Adrenal gland (tissue), 12 donors: ENCODE measurements around the gene EFS. TPM values are rescaled to one million over a fixed set of nuclear protein-coding genes. Genes with fewer than 3 reads are reported as not detected.

Experiments
- DNase-seq, 7 donors: peaks; one replicate each; pipeline ENCODE4 v3.0.0-alpha.2; 2019 to 2020
- H3K27ac ChIP-seq, 5 donors: fragments of 200-600 bp; sonication (generic) in 4 of 5; 1 replicate in 3 of 5; 2 replicates in 2 of 5; pipeline versions ENCODE4 v1.5.1 to v1.8.0; 2016 to 2020; ENCODE audit warnings: mild to moderate bottlenecking in 1 of 5
- H3K27me3 ChIP-seq: fragments of 200-600 bp; 2 replicates; pipeline ENCODE4 v1.8.0; 2021
- H3K36me3 ChIP-seq, 2 donors: fragments of 200-600 bp; replicated peaks in 1 of 2; 1 replicate in 1 of 2; 2 replicates in 1 of 2; pipeline versions ENCODE4 v1.5.1 to v1.8.0; 2018 to 2022
- H3K4me1 ChIP-seq, 2 donors: fragments of 200-600 bp; replicated peaks in 1 of 2; 1 replicate in 1 of 2; 2 replicates in 1 of 2; pipeline versions ENCODE4 v1.5.1 to v1.8.0; 2018 to 2021
- H3K4me3 ChIP-seq, 4 donors: fragments of 200-600 bp; sonication (generic) in 3 of 4; one replicate each; pipeline ENCODE4 v1.5.1; 2016 to 2018
- H3K9me3 ChIP-seq, 3 donors: fragments of 200-600 bp; sonication (generic) in 1 of 3; replicated peaks in 1 of 3; 1 replicate in 2 of 3; 2 replicates in 1 of 3; pipeline versions ENCODE4 v1.5.1 to v1.8.0; 2016 to 2021
- CTCF ChIP-seq, 6 experiments: fragments of 450-650 bp in 4 of 6; fragments of 200-600 bp in 2 of 6; sonication (generic) in 1 of 6; IDR thresholded peaks; 1 replicate in 5 of 6; 2 replicates in 1 of 6; pipeline versions ENCODE4 v1.5.1 to v1.8.0; 2016 to 2021; ENCODE audit warnings: antibody characterized with exemption in 6 of 6, mild to moderate bottlenecking in 2 of 6, moderate library complexity in 1 of 6
- POLR2A ChIP-seq, 2 donors: fragments of 450-650 bp; IDR thresholded peaks; one replicate each; pipeline ENCODE4 v1.6.1; 2017; ENCODE audit warnings: antibody characterized with exemption in 2 of 2, mild to moderate bottlenecking in 2 of 2, moderate library complexity in 1 of 2
- WGBS, 4 donors: extraction: QIAGEN DNeasy Blood & Tissue Kit in 2 of 4; methylation state at CpG; one replicate each; pipeline versions ENCODE4 v1.1.5 to v1.1.7; 2013 to 2017; 5-methylcytosine and 5-hydroxymethylcytosine counted together
- intact Hi-C, 2 donors: fragments of 100-400 bp; cut with DNase I; formaldehyde crosslinking; loops; one replicate each; pipeline versions ENCODE4 v1.14.1 to v1.15.0; 2022 to 2023
- polyA plus RNA-seq, 3 donors: library from polyadenylated mRNA; stranded (reverse); fragments of 200-250 nt in 2 of 3; fragments of 350-450 nt in 1 of 3; fragmentation: Illumina TruSeq in 1 of 3; extraction: RNeasy Lipid Tissue Mini Kit (QIAGEN cat#74804) in 1 of 3; gene quantifications; one replicate each; pipeline ENCODE4 v1.2.3, GENCODE V29; 2013 to 2014
- total RNA-seq, 9 donors: library from RNA; depleted of rRNA in 4 of 9; stranded (reverse); fragments of >200 nt in 4 of 9; fragments of 120-200 nt in 1 of 9; fragmentation: NEBNext Ultra II Directional in 1 of 9; extraction: Animal tissue kit (Norgen Biotek cat#: 25700) in 1 of 9; gene quantifications; one replicate each; pipeline versions ENCODE4 v1.1.0 to v1.2.4, GENCODE V29; 2013 to 2023
- donor health status: healthy with polysubstance abuse.
- donor health status: Bipolar disorder and iron deficiency.
- donor health status: DM: yes; HTN: yes; CAD: no.
- donor health status: DM: no; HTN: no; CAD: no.
- donor health status: DM: no; HTN: no; CAD: no.
- donor health status: DM: yes; HTN: yes; CAD: no.

EFS gene
- total and polyA plus RNA-seq, 12 donors: 2.1 to 49.4 (median 4.1) TPM

- Histone ChIP-seq H3K4me3 (no peak overlapping the region), H3K27ac (no peak overlapping the region), H3K36me3 (no peaks in the 10 kb centered on the region), H3K4me1 (no peaks in the 10 kb centered on the region), H3K9me3 (no peaks in the 10 kb centered on the region), H3K27me3 (no peaks in the 10 kb centered on the region)
- intact Hi-C loops: no loop called here
- TF ChIP-seq POLR2A (IDR thresholded peaks at IDR 0.05): no peak
- no peak for TF ChIP-seq CTCF (IDR thresholded peaks at IDR 0.05)
- WGBS, 4 donors: 77 to 89% (median 83%) methylated on average over 10 of the region's 10 CpGs
- DNase-seq: no peak
These were observed 40.1 kb upstream of the EFS start for GRCh38 chr14:23405096-23405495.

- H3K36me3 ChIP-seq: no peaks in the 10 kb centered on the region
- H3K4me1 ChIP-seq: no peaks in the 10 kb centered on the region
- no peak overlapping the region for H3K4me3 ChIP-seq
- H3K27me3 ChIP-seq: no peaks in the 10 kb centered on the region
- DNase-seq: no peak
- no peak overlapping the region for H3K27ac ChIP-seq
- no peak for TF ChIP-seq CTCF (IDR thresholded peaks at IDR 0.05)
- TF ChIP-seq POLR2A (IDR thresholded peaks at IDR 0.05): no peak
- H3K9me3 ChIP-seq: no peaks in the 10 kb centered on the region
- WGBS, 4 donors: 83 to 90% (median 87%) methylated on average over 6 to 14 of the region's 14 CpGs
- intact Hi-C loops: no loop called here
These were observed 39.4 kb upstream of the EFS start for GRCh38 chr14:23404331-23404900.

- WGBS, 4 donors: 65 to 79% (median 77%) methylated on average over 4 of the region's 4 CpGs
- Histone ChIP-seq H3K4me3 (no peak overlapping the region), H3K9me3 (no peaks in the 10 kb centered on the region), H3K27me3 (no peaks in the 10 kb centered on the region), H3K4me1 (no peaks in the 10 kb centered on the region), H3K36me3 (no peaks in the 10 kb centered on the region), H3K27ac (no peak overlapping the region)
- no peak for DNase-seq
- TF ChIP-seq POLR2A (IDR thresholded peaks at IDR 0.05) (no peak), CTCF (IDR thresholded peaks at IDR 0.05) (no peak)
- intact Hi-C loops: no loop called here
These were observed 38.9 kb upstream of the EFS start for GRCh38 chr14:23403908-23404307.

- no peaks in the 10 kb centered on the region for H3K27me3 ChIP-seq
- intact Hi-C loops: no loop called here
- H3K4me3 ChIP-seq: no peak overlapping the region
These were observed 38.1 kb upstream of the EFS start for GRCh38 chr14:23403139-23403438.

More at GRCh38 chr14:23403139-23403438, 38.1 kb upstream of the EFS start:
- Histone ChIP-seq H3K9me3 (no peaks in the 10 kb centered on the region), H3K4me1 (no peaks in the 10 kb centered on the region), H3K36me3 (no peaks in the 10 kb centered on the region), H3K27ac (no peak overlapping the region)
- DNase-seq: no peak
- TF ChIP-seq CTCF (IDR thresholded peaks at IDR 0.05) (no peak), POLR2A (IDR thresholded peaks at IDR 0.05) (no peak)
- 62 to 65% (median 64%) methylated on average over 7 of the region's 7 CpGs for WGBS, 4 donors
